Osteoblast (primary cell): ENCODE results near the gene AK2. TPM values are rescaled to one million over a fixed set of nuclear protein-coding genes. Genes with fewer than 3 reads are reported as not detected.
A peak's percentile ranks its signal among the peaks of the same experiment; 100 is the strongest.
"Not testable (repeated sequence)": the region's sequence is repeated elsewhere in the genome, so short reads cannot be mapped to it uniquely, and the experiment has no call there.

Experiments used
- DNase-seq: peaks from one replicate; pipeline ENCODE4 v3.0.0; 2011; ENCODE audit warnings: low spot score, mixed read lengths; ENCODE audit not compliant: insufficient read length; ENCODE audit errors: missing footprints
- H2AFZ ChIP-seq: 2 replicates; pipeline ENCODE4 v1.6.0; 2011; ENCODE audit warnings: mild to moderate bottlenecking, low read length
- H3K27ac ChIP-seq: 2 replicates; pipeline ENCODE4 v1.5.1; 2011; ENCODE audit warnings: mild to moderate bottlenecking, low read depth, low read length, moderate library complexity
- H3K27me3 ChIP-seq: 2 replicates; pipeline ENCODE4 v1.6.0; 2012; ENCODE audit warnings: mild to moderate bottlenecking, control low read depth, inconsistent platforms, low read length, moderate library complexity; ENCODE audit not compliant: insufficient read depth
- H3K36me3 ChIP-seq: 2 replicates; pipeline ENCODE4 v1.5.1; 2011; ENCODE audit warnings: mild to moderate bottlenecking, low read length, control low read depth, moderate library complexity; ENCODE audit not compliant: insufficient read depth
- H3K4me1 ChIP-seq: 2 replicates; pipeline ENCODE4 v1.5.1; 2011; ENCODE audit warnings: mild to moderate bottlenecking, low read length, control low read depth, moderate library complexity; ENCODE audit not compliant: insufficient read depth
- H3K4me2 ChIP-seq: 2 replicates; pipeline ENCODE4 v1.6.0; 2011; ENCODE audit warnings: mild to moderate bottlenecking, low read length; ENCODE audit not compliant: insufficient read depth
- H3K4me3 ChIP-seq: fragments of 200-600 bp; sonication (generic); 3 replicates; pipeline ENCODE4 v1.5.1; 2012; ENCODE audit warnings: mild to moderate bottlenecking, low read length, inconsistent platforms; ENCODE audit not compliant: insufficient read depth
- H3K79me2 ChIP-seq: 2 replicates; pipeline ENCODE4 v1.6.0; 2012; ENCODE audit warnings: mild to moderate bottlenecking, low read length, control low read depth, inconsistent platforms; ENCODE audit not compliant: insufficient read depth
- H3K9me3 ChIP-seq: 2 replicates; pipeline ENCODE4 v1.5.1; 2011; ENCODE audit warnings: low read depth, low read length, control low read depth
- H4K20me1 ChIP-seq: 2 replicates; pipeline ENCODE4 v1.6.0; 2012; ENCODE audit warnings: mild to moderate bottlenecking, low read length, control low read depth; ENCODE audit not compliant: insufficient read depth
- CTCF ChIP-seq: IDR thresholded peaks from 2 replicates; pipeline ENCODE4 v1.5.1; 2011; ENCODE audit warnings: mild to moderate bottlenecking, low read depth, low read length, moderate library complexity; ENCODE audit errors: extremely low read depth
- total RNA-seq: library from RNA; depleted of rRNA; stranded (reverse); fragments of >200 nt; gene quantifications from 2 replicates; pipeline ENCODE4 v1.2.3, GENCODE V29; 2012

AK2 gene
- total RNA-seq, 1 donor: 139 TPM

DNA sequence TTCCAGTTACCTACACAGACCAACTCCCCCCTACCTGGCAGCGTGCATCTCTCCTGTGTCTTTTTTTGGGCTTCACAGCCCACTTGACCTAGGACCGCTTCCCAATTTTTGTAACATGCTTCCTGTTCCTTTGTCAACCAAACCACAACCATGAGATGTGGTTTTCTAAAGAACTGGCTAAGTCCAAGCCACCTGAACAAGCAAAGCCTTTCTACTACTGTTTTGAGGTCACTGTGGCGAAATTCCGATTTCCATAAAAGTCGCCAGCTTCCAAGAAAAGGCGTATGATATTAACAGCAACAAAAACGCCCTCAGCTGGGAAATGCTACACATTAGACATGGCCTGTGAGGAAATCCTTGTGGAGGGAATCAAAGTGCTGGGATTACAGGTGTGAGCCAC lies 12.7 kb upstream of the AK2 start:
- DNase-seq: no peak
- Histone ChIP-seq H2AFZ (no peak overlapping the region), H3K27ac (peak overlapping the region; percentile 84), H3K4me2 (no peak overlapping the region), H3K4me1 (peaks cover 13% of the 10 kb centered on the region), H4K20me1 (no peaks in the 10 kb centered on the region), H3K9me3 (no peaks in the 10 kb centered on the region), H3K79me2 (no peaks in the 10 kb centered on the region), H3K36me3 (no peaks in the 10 kb centered on the region), H3K27me3 (no peaks in the 10 kb centered on the region), H3K4me3 (no peak overlapping the region)
- no peak for TF ChIP-seq CTCF

DNA sequence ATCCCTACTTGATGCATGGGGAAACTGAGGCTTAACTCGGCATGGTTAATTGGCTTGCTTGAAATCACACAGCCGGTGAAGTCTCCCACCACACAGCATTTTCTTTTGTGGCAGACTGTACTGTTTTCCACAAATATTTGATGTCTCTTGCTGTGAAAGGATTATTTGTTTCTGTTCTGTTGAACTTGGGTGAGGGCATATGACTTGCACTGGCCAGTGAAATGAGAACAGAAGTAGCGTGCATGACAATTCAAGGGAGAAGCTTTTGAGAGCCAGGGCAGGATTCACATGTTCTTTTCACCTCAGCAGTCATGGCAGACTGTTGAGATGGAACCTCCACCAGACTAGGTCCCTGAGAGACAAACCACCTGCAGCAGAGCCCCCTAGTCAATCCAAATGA lies 11.7 kb upstream of the AK2 start:
- Histone ChIP-seq H3K27ac (no peak overlapping the region), H4K20me1 (no peaks in the 10 kb centered on the region), H3K36me3 (no peaks in the 10 kb centered on the region), H3K4me3 (no peak overlapping the region), H3K4me2 (no peak overlapping the region), H3K9me3 (no peaks in the 10 kb centered on the region), H2AFZ (no peak overlapping the region), H3K79me2 (no peaks in the 10 kb centered on the region), H3K27me3 (no peaks in the 10 kb centered on the region), H3K4me1 (peaks cover 13% of the 10 kb centered on the region)
- no peak for DNase-seq
- TF ChIP-seq CTCF: no peak

- no peaks in the 10 kb centered on the region for H3K79me2 ChIP-seq
- H3K9me3 ChIP-seq: no peaks in the 10 kb centered on the region
- no peak overlapping the region for H3K27ac ChIP-seq
- H2AFZ ChIP-seq: no peak overlapping the region
- no peaks in the 10 kb centered on the region for H4K20me1 ChIP-seq
- no peak overlapping the region for H3K4me2 ChIP-seq
- no peak overlapping the region for H3K4me3 ChIP-seq
- no peaks in the 10 kb centered on the region for H3K36me3 ChIP-seq
- H3K4me1 ChIP-seq: peaks cover 13% of the 10 kb centered on the region
- no peak for TF ChIP-seq CTCF
- H3K27me3 ChIP-seq: no peaks in the 10 kb centered on the region
- DNase-seq: no peak
These were observed 11.2 kb upstream of the AK2 start for GRCh38 chr1:33047839-33048305.

DNA sequence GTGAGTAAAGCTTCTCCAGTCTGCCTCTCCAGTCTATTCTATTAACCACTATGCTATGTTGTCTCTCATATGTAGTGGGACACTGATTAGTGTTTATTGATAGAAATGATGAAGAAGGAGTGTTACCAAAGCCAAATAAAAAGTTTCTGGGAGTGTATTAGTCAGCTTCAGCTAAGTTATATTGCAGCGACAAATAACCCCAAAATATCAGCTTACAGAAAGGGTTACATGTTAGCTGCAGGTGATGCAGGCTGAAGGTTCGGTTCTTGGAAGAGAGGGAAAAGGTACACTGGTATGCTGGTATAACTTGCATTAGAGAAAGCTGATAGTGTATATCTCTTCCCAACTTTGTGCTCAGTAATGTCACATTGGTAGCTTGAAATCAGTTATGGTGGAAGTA lies 10.6 kb upstream of the AK2 start:
- no peak overlapping the region for H2AFZ ChIP-seq
- TF ChIP-seq CTCF: no peak
- no peak for DNase-seq
- H3K4me1 ChIP-seq: peaks cover 13% of the 10 kb centered on the region
- no peaks in the 10 kb centered on the region for H3K79me2 ChIP-seq
- no peak overlapping the region for H3K4me3 ChIP-seq
- H3K27ac ChIP-seq: no peak overlapping the region
- no peaks in the 10 kb centered on the region for H4K20me1 ChIP-seq
- H3K4me2 ChIP-seq: no peak overlapping the region
- no peaks in the 10 kb centered on the region for H3K9me3 ChIP-seq
- no peaks in the 10 kb centered on the region for H3K36me3 ChIP-seq
- no peaks in the 10 kb centered on the region for H3K27me3 ChIP-seq

DNA sequence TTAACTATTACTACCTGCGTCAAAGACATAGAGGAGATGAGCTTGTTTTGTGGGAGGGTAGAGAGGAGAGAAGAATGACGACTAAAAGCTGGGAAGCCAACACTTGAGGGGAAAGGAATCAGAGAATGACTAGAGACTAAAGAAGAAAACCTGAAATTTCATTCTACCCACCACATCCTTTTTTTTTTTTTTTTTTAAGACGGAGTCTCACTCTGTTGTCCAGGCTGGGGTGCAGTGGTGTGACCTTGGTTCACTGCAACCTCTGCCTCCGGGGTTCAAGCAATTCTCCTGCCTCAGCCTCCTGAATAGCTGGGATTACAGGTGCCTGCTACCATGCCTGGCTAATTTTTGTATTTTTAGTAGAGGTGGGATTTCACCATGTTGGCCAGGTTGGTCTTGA lies 9.6 kb upstream of the AK2 start:
- peaks cover 13% of the 10 kb centered on the region for H3K4me1 ChIP-seq
- H4K20me1 ChIP-seq, H3K79me2 ChIP-seq, H3K27ac ChIP-seq, H3K9me3 ChIP-seq, H3K36me3 ChIP-seq, H2AFZ ChIP-seq, DNase-seq, H3K4me3 ChIP-seq, H3K27me3 ChIP-seq, H3K4me2 ChIP-seq: not testable (repeated sequence)
